Brain microvascular endothelial cell (primary cell): Measurements from ENCODE around the gene SULT1C2.
A peak's percentile ranks its signal among the peaks of the same experiment; 100 is the strongest.

Experiments used
- DNase-seq: peaks from one replicate; pipeline ENCODE4 v3.0.0-alpha.2; 2020
- H3K27ac ChIP-seq: fragments of 250-450 bp; sonication (Bioruptor Pico); 2 replicates; pipeline ENCODE4 v1.5.1; 2020; ENCODE audit warnings: mild to moderate bottlenecking, moderate library complexity
- H3K27me3 ChIP-seq: fragments of 250-450 bp; sonication (Bioruptor Pico); replicated peaks from 2 replicates; pipeline ENCODE4 v1.5.1; 2020; ENCODE audit warnings: mild to moderate bottlenecking
- H3K36me3 ChIP-seq: fragments of 250-450 bp; sonication (Bioruptor Pico); replicated peaks from 2 replicates; pipeline ENCODE4 v1.5.1; 2020; ENCODE audit warnings: mild to moderate bottlenecking
- H3K4me3 ChIP-seq: 2 replicates; pipeline ENCODE4 v1.5.1; 2011; ENCODE audit warnings: low read depth, mild to moderate bottlenecking, control low read depth, low read length, moderate library complexity
- CTCF ChIP-seq: IDR thresholded peaks from 2 replicates; pipeline ENCODE4 v1.5.1; 2011; ENCODE audit warnings: low read depth, mild to moderate bottlenecking, moderate library complexity, low read length, control low read depth, inconsistent platforms; ENCODE audit errors: missing control alignments
- in situ Hi-C: cut with HindIII; loops from 2 replicates; pipeline ENCODE4 v1.10.0; 2017; ENCODE audit warnings: low sequenced_read_pairs, low pct_ligation_motif_present

Gene SULT1C2

GRCh38 chr2:108253106-108253505 is 35.6 kb upstream of the SULT1C2 start:
- no peaks in the 10 kb centered on the region for H3K27me3 ChIP-seq
- in situ Hi-C loops: no loop called here
- no peak for TF ChIP-seq CTCF
- H3K27ac ChIP-seq: no peak overlapping the region
- DNase-seq: no peak
- no peak overlapping the region for H3K4me3 ChIP-seq
- no peaks in the 10 kb centered on the region for H3K36me3 ChIP-seq

- H3K4me3 ChIP-seq: no peak overlapping the region
- TF ChIP-seq CTCF: no peak
- no peaks in the 10 kb centered on the region for H3K36me3 ChIP-seq
- H3K27me3 ChIP-seq: no peaks in the 10 kb centered on the region
- DNase-seq: peak; percentile 38
- in situ Hi-C loops: no loop called here
- H3K27ac ChIP-seq: no peak overlapping the region
These were observed 30.9 kb upstream of the SULT1C2 start for GRCh38 chr2:108257757-108258331.

GRCh38 chr2:108260773-108261172 is 27.9 kb upstream of the SULT1C2 start:
- no peak overlapping the region for H3K4me3 ChIP-seq
- no peak for TF ChIP-seq CTCF
- no peak overlapping the region for H3K27ac ChIP-seq
- in situ Hi-C loops: no loop called here
- no peak for DNase-seq
- H3K36me3 ChIP-seq: no peaks in the 10 kb centered on the region
- H3K27me3 ChIP-seq: no peaks in the 10 kb centered on the region

GRCh38 chr2:108262036-108262435 is 26.7 kb upstream of the SULT1C2 start:
- Histone ChIP-seq H3K27ac (no peak overlapping the region), H3K4me3 (no peak overlapping the region), H3K27me3 (no peaks in the 10 kb centered on the region), H3K36me3 (no peaks in the 10 kb centered on the region)
- no peak for DNase-seq
- in situ Hi-C loops: no loop called here
- no peak for TF ChIP-seq CTCF

GRCh38 chr2:108263401-108263800 is 25.3 kb upstream of the SULT1C2 start:
- DNase-seq: no peak
- in situ Hi-C loops: no loop called here
- H3K27me3 ChIP-seq: no peaks in the 10 kb centered on the region
- no peak overlapping the region for H3K4me3 ChIP-seq
- no peak for TF ChIP-seq CTCF
- H3K27ac ChIP-seq: no peak overlapping the region
- no peaks in the 10 kb centered on the region for H3K36me3 ChIP-seq

GRCh38 chr2:108266218-108266617 is 22.5 kb upstream of the SULT1C2 start:
- in situ Hi-C loops: no loop called here
- no peak for TF ChIP-seq CTCF
- Histone ChIP-seq H3K36me3 (no peaks in the 10 kb centered on the region), H3K27me3 (no peaks in the 10 kb centered on the region), H3K27ac (no peak overlapping the region), H3K4me3 (no peak overlapping the region)
- no peak for DNase-seq
